Neural cell (in vitro differentiated cells): ENCODE results near the gene ANO8. TPM values are rescaled to one million over a fixed set of nuclear protein-coding genes. Genes with fewer than 3 reads are reported as not detected.
"Not testable (repeated sequence)": the region's sequence is repeated elsewhere in the genome, so short reads cannot be mapped to it uniquely, and the experiment has no call there.

Experiments used
- H2AFZ ChIP-seq: fragments of 200-600, 300-800 bp; sonication (generic), shearing (Covaris generic); 2 replicates; pipeline ENCODE4 v1.6.0; 2014; ENCODE audit warnings: low read depth, mild to moderate bottlenecking, antibody characterized with exemption, low read length, moderate library complexity
- H3F3A ChIP-seq: fragments of 200-600 bp; shearing (Covaris generic); 2 replicates; pipeline ENCODE4 v1.6.1; 2016; ENCODE audit warnings: mild to moderate bottlenecking, moderate library complexity, mixed read lengths, antibody characterized with exemption, low read length; ENCODE audit not compliant: insufficient read depth, poor library complexity, severe bottlenecking
- H3K27ac ChIP-seq: fragments of 200-600, 300-800 bp; sonication (generic), shearing (Covaris generic); 2 replicates; pipeline ENCODE4 v1.5.1; 2014; ENCODE audit warnings: mild to moderate bottlenecking, low read length, moderate library complexity
- H3K27me3 ChIP-seq: fragments of 300-800, 200-600 bp; sonication (generic), shearing (Covaris generic); 2 replicates; pipeline ENCODE4 v1.6.0; 2014; ENCODE audit warnings: mild to moderate bottlenecking, low read depth, low read length, moderate library complexity; ENCODE audit not compliant: insufficient read depth
- H3K36me3 ChIP-seq: fragments of 300-800, 200-600 bp; sonication (generic), shearing (Covaris generic); 2 replicates; pipeline ENCODE4 v1.5.1; 2014; ENCODE audit warnings: mild to moderate bottlenecking, antibody characterized with exemption, low read length, moderate library complexity; ENCODE audit not compliant: insufficient read depth
- H3K4me2 ChIP-seq: fragments of 300-800, 200-600 bp; sonication (generic), shearing (Covaris generic); 2 replicates; pipeline ENCODE4 v1.6.0; 2014; ENCODE audit warnings: mild to moderate bottlenecking, low read length
- H3K4me3 ChIP-seq: fragments of 300-800, 200-600 bp; sonication (generic), shearing (Covaris generic); 2 replicates; pipeline ENCODE4 v1.5.1; 2014; ENCODE audit warnings: mild to moderate bottlenecking, low read length, moderate library complexity
- H3K79me2 ChIP-seq: fragments of 200-600 bp; shearing (Covaris generic); replicated peaks from 2 replicates; pipeline ENCODE4 v1.6.0; 2014; ENCODE audit warnings: mild to moderate bottlenecking, low read length, moderate library complexity; ENCODE audit not compliant: insufficient read depth
- H3K9ac ChIP-seq: fragments of 300-800, 200-600 bp; sonication (generic), shearing (Covaris generic); 2 replicates; pipeline ENCODE4 v1.6.1; 2016; ENCODE audit warnings: mild to moderate bottlenecking, low read length, mixed read lengths
- H3K9me2 ChIP-seq: fragments of 200-600 bp; shearing (Covaris generic); 2 replicates; pipeline ENCODE4 v1.6.1; 2016; ENCODE audit warnings: mild to moderate bottlenecking, low read length, mixed read lengths; ENCODE audit not compliant: insufficient read depth
- H3K9me3 ChIP-seq: fragments of 200-600, 300-800 bp; sonication (generic), shearing (Covaris generic); 2 replicates; pipeline ENCODE4 v1.6.1; 2016; ENCODE audit warnings: mild to moderate bottlenecking, mixed run types, low read length, moderate library complexity, mixed read lengths
- H4K20me1 ChIP-seq: fragments of 200-600 bp; shearing (Covaris generic); 2 replicates; pipeline ENCODE4 v1.6.1; 2016; ENCODE audit warnings: mild to moderate bottlenecking, mixed run types; ENCODE audit not compliant: insufficient read depth
- EP300 ChIP-seq: fragments of 450-650 bp; conservative IDR thresholded peaks from 2 replicates; pipeline ENCODE4 v1.6.1; 2014; ENCODE audit warnings: antibody characterized with exemption, mild to moderate bottlenecking, moderate library complexity; ENCODE audit not compliant: poor library complexity, severe bottlenecking
- EZH2 ChIP-seq: fragments of 200-600, 300-800 bp; shearing (Covaris generic), sonication (generic); IDR thresholded peaks from 2 replicates; pipeline ENCODE4 v1.6.1; 2014; ENCODE audit warnings: antibody characterized with exemption, low read length, borderline replicate concordance, mild to moderate bottlenecking; ENCODE audit not compliant: insufficient read depth, poor library complexity, severe bottlenecking
- MXI1 ChIP-seq: fragments of 450-650 bp; conservative IDR thresholded peaks from 2 replicates; pipeline ENCODE4 v1.6.1; 2014; ENCODE audit warnings: antibody characterized with exemption, mild to moderate bottlenecking; ENCODE audit not compliant: poor library complexity, severe bottlenecking
- POLR2AphosphoS5 ChIP-seq: IDR thresholded peaks from 2 replicates; pipeline ENCODE4 v1.6.1; 2012
- RAD21 ChIP-seq: fragments of 450-650 bp; conservative IDR thresholded peaks from 2 replicates; pipeline ENCODE4 v1.6.1; 2014; ENCODE audit warnings: antibody characterized with exemption, mild to moderate bottlenecking, moderate library complexity
- SMC3 ChIP-seq: fragments of 450-650 bp; conservative IDR thresholded peaks from 2 replicates; pipeline ENCODE4 v1.6.1; 2014; ENCODE audit warnings: antibody characterized with exemption, mild to moderate bottlenecking, moderate library complexity; ENCODE audit not compliant: poor library complexity
- TAF1 ChIP-seq: IDR thresholded peaks from 2 replicates; pipeline ENCODE4 v1.6.1; 2012; ENCODE audit warnings: low read depth
- polyA plus RNA-seq: library from polyadenylated mRNA; depleted of rRNA; stranded (reverse); fragments of >200 nt; gene quantifications from 2 replicates; pipeline ENCODE4 v1.2.3, GENCODE V29; 2014
- TF ChIP-seq, protein P1 (sequence below): fragments of 450-650 bp; IDR thresholded peaks from 2 replicates; pipeline ENCODE4 v1.5.1; 2014; ENCODE audit warnings: antibody characterized with exemption, mild to moderate bottlenecking, moderate library complexity; ENCODE audit not compliant: poor library complexity, severe bottlenecking
- TF ChIP-seq, protein P2 (sequence below): IDR thresholded peaks from 2 replicates; pipeline ENCODE4 v1.6.1; 2012; ENCODE audit warnings: borderline replicate concordance

The ANO8 gene
- polyA plus RNA-seq, 1 donor from 2014 or later, result 51.3 TPM

GRCh38 chr19:17365361-17365760 lies 30.7 kb upstream of the ANO8 start (continued):
- TF ChIP-seq, protein P1, sequence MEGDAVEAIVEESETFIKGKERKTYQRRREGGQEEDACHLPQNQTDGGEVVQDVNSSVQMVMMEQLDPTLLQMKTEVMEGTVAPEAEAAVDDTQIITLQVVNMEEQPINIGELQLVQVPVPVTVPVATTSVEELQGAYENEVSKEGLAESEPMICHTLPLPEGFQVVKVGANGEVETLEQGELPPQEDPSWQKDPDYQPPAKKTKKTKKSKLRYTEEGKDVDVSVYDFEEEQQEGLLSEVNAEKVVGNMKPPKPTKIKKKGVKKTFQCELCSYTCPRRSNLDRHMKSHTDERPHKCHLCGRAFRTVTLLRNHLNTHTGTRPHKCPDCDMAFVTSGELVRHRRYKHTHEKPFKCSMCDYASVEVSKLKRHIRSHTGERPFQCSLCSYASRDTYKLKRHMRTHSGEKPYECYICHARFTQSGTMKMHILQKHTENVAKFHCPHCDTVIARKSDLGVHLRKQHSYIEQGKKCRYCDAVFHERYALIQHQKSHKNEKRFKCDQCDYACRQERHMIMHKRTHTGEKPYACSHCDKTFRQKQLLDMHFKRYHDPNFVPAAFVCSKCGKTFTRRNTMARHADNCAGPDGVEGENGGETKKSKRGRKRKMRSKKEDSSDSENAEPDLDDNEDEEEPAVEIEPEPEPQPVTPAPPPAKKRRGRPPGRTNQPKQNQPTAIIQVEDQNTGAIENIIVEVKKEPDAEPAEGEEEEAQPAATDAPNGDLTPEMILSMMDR, result no peak

DNA sequence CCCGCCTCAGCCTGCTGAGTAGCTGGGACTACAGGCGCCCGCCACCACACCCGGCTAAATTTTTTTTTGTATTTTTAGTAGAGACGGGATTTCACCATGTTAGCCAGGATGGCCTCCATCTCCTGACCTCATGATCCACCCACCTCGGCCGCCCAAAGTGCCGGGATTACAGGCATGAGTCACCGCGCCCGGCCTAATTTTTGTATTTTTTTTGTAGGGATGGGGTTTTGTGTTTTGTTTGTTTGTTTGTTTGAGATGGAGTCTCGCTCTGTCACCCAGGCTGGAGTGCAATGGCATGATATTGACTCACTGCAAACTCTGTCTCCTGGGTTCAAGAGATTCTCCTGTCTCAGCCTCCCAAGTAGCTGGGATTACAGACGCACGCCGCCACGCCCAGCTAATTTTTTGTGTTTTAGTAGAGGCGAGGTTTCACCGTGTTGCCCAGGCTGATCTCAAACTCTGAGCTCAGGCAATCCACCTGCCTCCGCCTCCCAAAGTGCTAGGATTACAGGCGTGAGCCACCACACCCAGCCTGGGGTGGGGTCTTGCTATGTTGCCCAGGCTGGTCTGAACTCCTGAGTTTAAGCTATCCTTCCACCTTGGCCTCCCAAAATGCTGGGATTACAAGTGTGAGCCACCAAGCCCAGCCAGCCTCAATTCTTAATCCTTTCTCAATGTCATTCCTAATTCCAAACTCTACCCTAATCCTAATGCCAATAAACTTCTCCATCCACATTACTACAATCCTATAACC lies 29.4 kb upstream of the ANO8 start:
- H3K79me2 ChIP-seq, H3K4me2 ChIP-seq: not testable (repeated sequence)

GRCh38 chr19:17359905-17360800 lies 25.5 kb upstream of the ANO8 start:
- H3K9me3 ChIP-seq, result no peaks in the 10 kb centered on the region
- H3F3A ChIP-seq, result no peaks in the 10 kb centered on the region
- H3K36me3 ChIP-seq, result no peaks in the 10 kb centered on the region
- H3K4me3 ChIP-seq, result no peak overlapping the region
- H2AFZ ChIP-seq, result no peak overlapping the region
- H3K9me2 ChIP-seq, result no peaks in the 10 kb centered on the region
- H4K20me1 ChIP-seq, result no peaks in the 10 kb centered on the region
- H3K79me2 ChIP-seq, result no peaks in the 10 kb centered on the region
- H3K27me3 ChIP-seq, result no peaks in the 10 kb centered on the region
- TF ChIP-seq TAF1, result no peak
- TF ChIP-seq SMC3, result no peak
- no peak for TF ChIP-seq RAD21
- no peak for TF ChIP-seq POLR2AphosphoS5
- TF ChIP-seq EP300, result no peak
- TF ChIP-seq, protein P2, sequence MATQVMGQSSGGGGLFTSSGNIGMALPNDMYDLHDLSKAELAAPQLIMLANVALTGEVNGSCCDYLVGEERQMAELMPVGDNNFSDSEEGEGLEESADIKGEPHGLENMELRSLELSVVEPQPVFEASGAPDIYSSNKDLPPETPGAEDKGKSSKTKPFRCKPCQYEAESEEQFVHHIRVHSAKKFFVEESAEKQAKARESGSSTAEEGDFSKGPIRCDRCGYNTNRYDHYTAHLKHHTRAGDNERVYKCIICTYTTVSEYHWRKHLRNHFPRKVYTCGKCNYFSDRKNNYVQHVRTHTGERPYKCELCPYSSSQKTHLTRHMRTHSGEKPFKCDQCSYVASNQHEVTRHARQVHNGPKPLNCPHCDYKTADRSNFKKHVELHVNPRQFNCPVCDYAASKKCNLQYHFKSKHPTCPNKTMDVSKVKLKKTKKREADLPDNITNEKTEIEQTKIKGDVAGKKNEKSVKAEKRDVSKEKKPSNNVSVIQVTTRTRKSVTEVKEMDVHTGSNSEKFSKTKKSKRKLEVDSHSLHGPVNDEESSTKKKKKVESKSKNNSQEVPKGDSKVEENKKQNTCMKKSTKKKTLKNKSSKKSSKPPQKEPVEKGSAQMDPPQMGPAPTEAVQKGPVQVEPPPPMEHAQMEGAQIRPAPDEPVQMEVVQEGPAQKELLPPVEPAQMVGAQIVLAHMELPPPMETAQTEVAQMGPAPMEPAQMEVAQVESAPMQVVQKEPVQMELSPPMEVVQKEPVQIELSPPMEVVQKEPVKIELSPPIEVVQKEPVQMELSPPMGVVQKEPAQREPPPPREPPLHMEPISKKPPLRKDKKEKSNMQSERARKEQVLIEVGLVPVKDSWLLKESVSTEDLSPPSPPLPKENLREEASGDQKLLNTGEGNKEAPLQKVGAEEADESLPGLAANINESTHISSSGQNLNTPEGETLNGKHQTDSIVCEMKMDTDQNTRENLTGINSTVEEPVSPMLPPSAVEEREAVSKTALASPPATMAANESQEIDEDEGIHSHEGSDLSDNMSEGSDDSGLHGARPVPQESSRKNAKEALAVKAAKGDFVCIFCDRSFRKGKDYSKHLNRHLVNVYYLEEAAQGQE, result no peak
- TF ChIP-seq EZH2, result no peak
- TF ChIP-seq MXI1, result no peak
- TF ChIP-seq, protein P1, result no peak
- no peak overlapping the region for H3K27ac ChIP-seq
- H3K9ac ChIP-seq, result no peak overlapping the region
- H3K4me2 ChIP-seq, result no peak overlapping the region

More for the DNA sequence above, 29.4 kb upstream of the ANO8 start:
- not testable (repeated sequence) for H3K27me3 ChIP-seq, H3K9me2 ChIP-seq, H3K9me3 ChIP-seq, H3K9ac ChIP-seq, H4K20me1 ChIP-seq, H3K27ac ChIP-seq, H3K36me3 ChIP-seq, H3F3A ChIP-seq, H2AFZ ChIP-seq, H3K4me3 ChIP-seq
